Neuronal stem cell (in vitro differentiated cells): ENCODE measurements around the gene SRC.

Experiments used
- DNase-seq: peaks from one replicate; pipeline ENCODE4 v3.0.0-alpha.2; 2013; ENCODE audit warnings: low spot score
- H2AFZ ChIP-seq: one replicate; pipeline ENCODE4 v1.6.1; 2013; ENCODE audit warnings: mild to moderate bottlenecking, low read length, inconsistent platforms
- H2AK5ac ChIP-seq: 2 replicates; pipeline ENCODE4 v1.6.1; 2013; ENCODE audit warnings: low read depth, mild to moderate bottlenecking, inconsistent platforms, low read length, moderate library complexity, mixed read lengths
- H2BK120ac ChIP-seq: 2 replicates; pipeline ENCODE4 v1.6.1; 2013; ENCODE audit warnings: low read depth, mild to moderate bottlenecking, inconsistent platforms, low read length, moderate library complexity, mixed read lengths
- H2BK12ac ChIP-seq: one replicate; pipeline ENCODE4 v1.6.1; 2013; ENCODE audit warnings: low read length, inconsistent platforms
- H2BK15ac ChIP-seq: 2 replicates; pipeline ENCODE4 v1.6.1; 2013; ENCODE audit warnings: mild to moderate bottlenecking, low read length, inconsistent platforms, mixed read lengths
- H2BK5ac ChIP-seq: one replicate; pipeline ENCODE4 v1.6.1; 2013; ENCODE audit warnings: inconsistent platforms, mild to moderate bottlenecking, low read length, moderate library complexity
- H3K14ac ChIP-seq: one replicate; pipeline ENCODE4 v1.6.1; 2013; ENCODE audit warnings: low read length, inconsistent platforms
- H3K18ac ChIP-seq: 2 replicates; pipeline ENCODE4 v1.6.1; 2013; ENCODE audit warnings: low read length, inconsistent platforms
- H3K23ac ChIP-seq: 2 replicates; pipeline ENCODE4 v1.6.1; 2013; ENCODE audit warnings: low read depth, mild to moderate bottlenecking, mixed read lengths, low read length, inconsistent platforms; ENCODE audit not compliant: poor library complexity
- H3K27ac ChIP-seq: replicated peaks from 3 replicates; pipeline ENCODE4 v1.5.1; 2013; ENCODE audit warnings: low read length, inconsistent platforms
- H3K27me3 ChIP-seq, 3 experiments: 2 replicates each; pipeline ENCODE4 v1.6.1; 2013; ENCODE audit warnings: low read length in 3 of 3, mild to moderate bottlenecking in 2 of 3, inconsistent platforms in 1 of 3, low read depth in 1 of 3, mixed read lengths in 1 of 3, moderate library complexity in 1 of 3; ENCODE audit not compliant: control insufficient read depth in 3 of 3, insufficient read depth in 3 of 3
- H3K36me3 ChIP-seq, 2 donors: replicated peaks in 1 of 2; 2 replicates each; pipeline ENCODE4 v1.6.1; 2013; ENCODE audit warnings: low read length in 2 of 2; ENCODE audit not compliant: control insufficient read depth in 2 of 2, insufficient read depth in 2 of 2
- H3K4ac ChIP-seq: 2 replicates; pipeline ENCODE4 v1.6.1; 2013; ENCODE audit warnings: inconsistent platforms, mild to moderate bottlenecking, low read length, moderate library complexity
- H3K4me1 ChIP-seq, 2 donors: 1 replicate in 1 of 2; 2 replicates in 1 of 2; pipeline ENCODE4 v1.6.1; 2013; ENCODE audit warnings: low read length in 2 of 2, low read depth in 1 of 2; ENCODE audit not compliant: control insufficient read depth in 2 of 2, insufficient read depth in 1 of 2
- H3K4me2 ChIP-seq: one replicate; pipeline ENCODE4 v1.6.1; 2013; ENCODE audit warnings: mild to moderate bottlenecking, low read length, inconsistent platforms; ENCODE audit not compliant: insufficient read depth, poor library complexity, severe bottlenecking
- H3K4me3 ChIP-seq, 2 donors: 2 replicates each; pipeline ENCODE4 v1.5.1; 2013; ENCODE audit warnings: low read length in 2 of 2, mild to moderate bottlenecking in 2 of 2, inconsistent platforms in 1 of 2, moderate library complexity in 1 of 2
- H3K79me1 ChIP-seq: one replicate; pipeline ENCODE4 v1.6.1; 2013; ENCODE audit warnings: low read depth, mild to moderate bottlenecking, inconsistent platforms, low read length, moderate library complexity
- H3K9ac ChIP-seq: one replicate; pipeline ENCODE4 v1.6.1; 2013; ENCODE audit warnings: mild to moderate bottlenecking, low read depth, low read length, inconsistent platforms; ENCODE audit not compliant: poor library complexity
- H3K9me3 ChIP-seq, 2 donors: replicated peaks in 1 of 2; 2 replicates each; pipeline versions ENCODE3 to v1.6.1; 2013; ENCODE audit warnings: low read length in 2 of 2, mild to moderate bottlenecking in 2 of 2, inconsistent platforms in 1 of 2, low read depth in 1 of 2, mixed read lengths in 1 of 2, moderate library complexity in 1 of 2; ENCODE audit not compliant: control insufficient read depth in 2 of 2, insufficient read depth in 1 of 2
- H4K8ac ChIP-seq: one replicate; pipeline ENCODE4 v1.6.1; 2013; ENCODE audit warnings: low read depth, mild to moderate bottlenecking, inconsistent platforms, low read length, moderate library complexity
- H4K91ac ChIP-seq: one replicate; pipeline ENCODE4 v1.6.1; 2013; ENCODE audit warnings: low read length, low read depth, mild to moderate bottlenecking, inconsistent platforms; ENCODE audit not compliant: poor library complexity
- WGBS, 2 donors: extraction: QIAGEN DNeasy Blood & Tissue Kit; methylation state at CpG; one replicate each; pipeline ENCODE4 v1.1.7; 2013; ENCODE audit warnings: missing lambda C conversion rate in 2 of 2, mixed read lengths in 1 of 2; ENCODE audit not compliant: insufficient read length in 2 of 2, insufficient replicate concordance in 1 of 2; ENCODE audit errors: extremely low coverage in 2 of 2; 5-methylcytosine and 5-hydroxymethylcytosine counted together

Gene SRC

DNA sequence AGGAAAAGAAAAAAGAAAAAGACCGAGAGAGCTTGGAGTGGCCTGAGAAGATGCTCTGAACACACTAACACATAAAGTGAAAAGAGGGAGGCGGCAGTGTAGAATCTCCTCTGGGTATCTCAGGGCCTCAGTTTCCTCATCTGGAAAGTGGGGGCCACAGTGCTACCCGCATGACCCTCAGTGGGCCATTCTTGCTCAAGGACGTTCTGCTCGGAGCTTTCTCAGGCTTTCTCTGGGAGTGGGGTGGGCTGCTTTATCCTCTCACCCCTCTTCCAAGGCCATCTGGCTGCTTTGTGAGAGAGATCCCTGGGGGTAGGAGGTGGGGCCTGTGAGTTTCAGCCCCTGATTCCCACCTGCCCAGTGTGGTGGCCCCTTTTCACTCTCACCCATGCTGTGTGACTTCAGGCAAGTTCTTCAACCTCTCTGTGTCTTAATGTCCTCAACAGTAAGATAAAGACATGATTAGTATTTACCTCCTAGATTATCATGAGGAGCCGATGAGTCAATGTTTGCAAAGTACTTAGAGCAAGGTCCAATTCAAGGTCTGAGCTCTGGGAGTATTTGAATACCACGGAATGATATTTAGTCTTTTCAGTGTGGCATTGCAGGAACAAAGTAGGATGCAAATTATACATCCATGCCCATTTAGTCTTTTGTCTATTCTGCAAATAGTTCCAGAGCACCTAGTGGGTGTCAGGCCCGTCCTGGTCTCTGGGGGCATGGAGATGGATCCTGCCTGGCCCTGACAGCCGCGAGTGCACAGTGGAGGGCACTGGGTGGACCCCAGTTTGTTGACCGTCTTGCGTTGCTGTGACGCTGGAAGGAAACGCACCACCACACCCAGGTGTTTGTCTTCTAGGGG lies 34.3 kb downstream of the SRC start:
- H3K9me3 ChIP-seq = no peaks in the 10 kb centered on the region

DNA sequence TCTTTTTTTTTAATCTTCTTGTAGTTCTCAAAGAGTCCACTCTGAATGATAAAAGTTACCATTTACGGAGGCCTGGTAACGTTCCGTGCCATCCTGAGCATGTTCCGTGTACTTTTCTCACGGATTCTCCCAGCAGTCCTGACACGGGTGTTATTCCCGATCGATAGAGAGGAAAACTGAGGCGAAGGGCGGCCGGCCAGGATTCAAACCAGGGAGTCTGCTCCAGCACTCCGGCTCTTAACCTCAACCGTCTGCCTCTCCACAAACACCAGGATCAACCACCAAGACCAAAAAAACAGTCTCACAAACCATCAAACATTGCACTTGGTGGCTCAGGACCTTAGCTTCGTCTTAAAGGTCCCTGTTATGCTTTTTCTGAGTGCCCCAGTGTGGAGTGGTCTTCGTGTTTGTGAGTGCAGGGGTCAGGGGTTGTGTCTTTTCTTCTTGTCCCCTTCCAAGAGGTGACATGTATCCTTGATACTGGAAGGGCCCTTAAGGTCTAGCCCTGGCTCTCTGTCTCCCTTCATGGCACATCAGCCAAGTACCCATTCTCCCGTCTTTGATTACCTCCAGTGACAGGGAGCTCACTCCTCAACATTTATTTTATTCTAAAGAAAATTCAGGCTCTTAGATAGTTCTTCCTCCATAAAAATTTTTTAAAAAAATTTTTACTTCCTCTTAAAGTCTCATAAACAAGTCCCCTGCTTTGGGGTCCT lies 35.1 kb downstream of the SRC start:
- H3K14ac ChIP-seq = no peak overlapping the region
- no peak for DNase-seq
- H2BK5ac ChIP-seq = no peak overlapping the region
- H2BK120ac ChIP-seq = no peak overlapping the region
- no peak overlapping the region for H2BK12ac ChIP-seq
- peaks cover 0 to 3% of the 10 kb centered on the region in 2 donors for H3K4me1 ChIP-seq
- no peak overlapping the region for H3K18ac ChIP-seq
- H3K9ac ChIP-seq = no peak overlapping the region
- no peak overlapping the region for H3K23ac ChIP-seq
- peaks cover 14 to 50% of the 10 kb centered on the region in 2 donors for H3K36me3 ChIP-seq
- no peak overlapping the region for H3K4me2 ChIP-seq
- H3K4me3 ChIP-seq = no peak overlapping the region
- H2AFZ ChIP-seq = no peak overlapping the region
- no peak overlapping the region for H4K91ac ChIP-seq
- H3K79me1 ChIP-seq = peaks cover 17% of the 10 kb centered on the region
- no CpG with 5 or more reads among the region's 16 CpGs for WGBS, 2 donors
- H3K9me3 ChIP-seq = no peaks in the 10 kb centered on the region
- H4K8ac ChIP-seq = no peak overlapping the region
- no peak overlapping the region for H2AK5ac ChIP-seq
- no peak overlapping the region for H3K27ac ChIP-seq
- no peaks in the 10 kb centered on the region for H3K27me3 ChIP-seq
- H2BK15ac ChIP-seq = no peak overlapping the region
- no peak overlapping the region for H3K4ac ChIP-seq

More for the DNA sequence above, 34.3 kb downstream of the SRC start:
- Histone ChIP-seq H3K4me1 (peaks cover 0 to 3% of the 10 kb centered on the region in 2 donors), H3K79me1 (peaks cover 15% of the 10 kb centered on the region), H4K8ac (no peak overlapping the region), H3K23ac (no peak overlapping the region), H2BK5ac (no peak overlapping the region), H2BK15ac (no peak overlapping the region), H2BK12ac (no peak overlapping the region), H4K91ac (no peak overlapping the region), H3K4me3 (no peak overlapping the region), H3K4ac (no peak overlapping the region), H2AFZ (no peak overlapping the region), H2AK5ac (no peak overlapping the region), H2BK120ac (no peak overlapping the region), H3K27me3 (no peaks in the 10 kb centered on the region), H3K36me3 (peaks cover 8 to 50% of the 10 kb centered on the region in 2 donors), H3K18ac (no peak overlapping the region), H3K4me2 (no peak overlapping the region), H3K27ac (no peak overlapping the region), H3K14ac (no peak overlapping the region), H3K9ac (peak overlapping the region; percentile 34)
- WGBS, 2 donors = no CpG with 5 or more reads among the region's 14 CpGs
- DNase-seq = no peak

DNA sequence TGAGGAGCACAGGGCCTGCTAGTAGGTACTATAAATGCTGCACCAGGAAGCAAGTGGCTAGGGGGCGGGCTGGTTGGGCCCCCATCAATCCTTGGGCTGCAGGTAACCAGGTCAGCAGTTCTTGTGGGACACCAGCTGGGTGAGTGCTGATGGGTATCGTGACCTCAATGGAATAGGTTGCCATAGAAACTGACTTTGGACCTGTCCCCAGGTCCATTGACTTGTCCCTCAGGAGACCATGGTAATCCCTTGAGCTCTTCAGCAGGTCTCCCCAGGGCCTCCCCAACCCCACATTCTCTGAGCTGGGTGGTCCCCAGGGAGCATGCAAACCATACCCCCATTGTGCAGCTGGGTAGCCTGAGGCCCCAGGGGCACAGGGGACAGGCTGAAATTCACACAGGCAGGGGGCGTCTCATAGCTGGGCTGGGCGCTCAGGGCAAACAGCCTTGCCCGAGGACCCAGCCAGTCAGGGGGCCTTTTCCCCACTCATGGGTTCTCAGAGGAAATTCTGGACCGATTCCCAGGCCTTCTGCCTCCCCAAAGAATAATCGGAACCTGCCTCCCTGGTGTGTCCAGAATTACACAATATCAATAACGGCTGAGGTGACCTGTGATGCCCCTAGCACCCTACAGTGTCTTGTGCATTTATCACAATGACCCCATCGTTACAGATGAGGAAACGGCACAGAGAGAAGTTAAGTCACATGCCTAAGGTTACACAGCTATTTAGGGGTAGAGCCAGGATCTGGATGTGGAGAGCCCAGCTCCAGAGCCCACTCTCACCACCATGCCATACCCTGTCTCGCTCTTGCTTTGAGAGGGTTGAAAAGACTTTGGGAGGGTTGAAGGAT lies 35.9 kb downstream of the SRC start:
- no peak for DNase-seq
- no peak overlapping the region for H2BK12ac ChIP-seq
- H3K27ac ChIP-seq = no peak overlapping the region
- H3K27me3 ChIP-seq = no peaks in the 10 kb centered on the region
- H3K36me3 ChIP-seq = peaks cover 19 to 53% of the 10 kb centered on the region in 2 donors
- H2BK5ac ChIP-seq = no peak overlapping the region
- no peak overlapping the region for H3K23ac ChIP-seq
- H3K4me2 ChIP-seq = no peak overlapping the region
- no peak overlapping the region for H3K4me3 ChIP-seq
- H4K91ac ChIP-seq = no peak overlapping the region
- H3K4ac ChIP-seq = no peak overlapping the region
- H3K9ac ChIP-seq = no peak overlapping the region
- no peak overlapping the region for H3K18ac ChIP-seq
- H3K9me3 ChIP-seq = no peaks in the 10 kb centered on the region
- WGBS, 2 donors = no CpG with 5 or more reads among the region's 11 CpGs
- H2AK5ac ChIP-seq = no peak overlapping the region
- peaks cover 0 to 3% of the 10 kb centered on the region in 2 donors for H3K4me1 ChIP-seq
- H2BK120ac ChIP-seq = no peak overlapping the region
- no peak overlapping the region for H2BK15ac ChIP-seq
- peaks cover 22% of the 10 kb centered on the region for H3K79me1 ChIP-seq
- no peak overlapping the region for H3K14ac ChIP-seq
- no peak overlapping the region for H2AFZ ChIP-seq
- H4K8ac ChIP-seq = no peak overlapping the region
